Ishikawa (cell line): ENCODE data around the gene CEP41.

Experiments used
- CEBPB ChIP-seq: IDR thresholded peaks from 2 replicates; pipeline ENCODE4 v1.6.1; 2012
- CREB1 ChIP-seq: IDR thresholded peaks from 2 replicates; pipeline ENCODE4 v1.6.1; 2012; ENCODE audit warnings: low read depth
- EGR1 ChIP-seq: IDR thresholded peaks from 2 replicates; pipeline ENCODE4 v1.6.1; 2012
- EP300 ChIP-seq: IDR thresholded peaks from 2 replicates; pipeline ENCODE4 v1.6.1; 2012; ENCODE audit warnings: borderline replicate concordance
- FOXM1 ChIP-seq: IDR thresholded peaks from 2 replicates; pipeline ENCODE4 v1.6.1; 2012; ENCODE audit warnings: low read depth, borderline replicate concordance
- NFIC ChIP-seq: IDR thresholded peaks from 2 replicates; pipeline ENCODE4 v1.6.1; 2012
- RAD21 ChIP-seq: IDR thresholded peaks from 2 replicates; pipeline ENCODE4 v1.6.1; 2012; ENCODE audit warnings: low read depth
- TAF1 ChIP-seq: IDR thresholded peaks from 2 replicates; pipeline ENCODE4 v1.6.1; 2012; ENCODE audit warnings: low read depth, mild to moderate bottlenecking
- TCF12 ChIP-seq: IDR thresholded peaks from 2 replicates; pipeline ENCODE4 v1.6.1; 2012; ENCODE audit warnings: low read depth
- TEAD4 ChIP-seq: IDR thresholded peaks from 2 replicates; pipeline ENCODE4 v1.6.1; 2012
- YY1 ChIP-seq: IDR thresholded peaks from 2 replicates; pipeline ENCODE4 v1.6.1; 2012; ENCODE audit warnings: low read depth
- ZBTB7A ChIP-seq: IDR thresholded peaks from 2 replicates; pipeline ENCODE4 v1.6.1; 2012; ENCODE audit warnings: low read depth
- TF ChIP-seq, protein P1 (sequence below): IDR thresholded peaks from 2 replicates; pipeline ENCODE4 v1.6.1; 2012
- TF ChIP-seq, protein P2 (sequence below): IDR thresholded peaks from 2 replicates; pipeline ENCODE4 v1.6.1; 2012; ENCODE audit warnings: low read depth, mild to moderate bottlenecking
- TF ChIP-seq, protein P3 (sequence below): IDR thresholded peaks from 2 replicates; pipeline ENCODE4 v1.6.1; 2012

Gene CEP41

DNA sequence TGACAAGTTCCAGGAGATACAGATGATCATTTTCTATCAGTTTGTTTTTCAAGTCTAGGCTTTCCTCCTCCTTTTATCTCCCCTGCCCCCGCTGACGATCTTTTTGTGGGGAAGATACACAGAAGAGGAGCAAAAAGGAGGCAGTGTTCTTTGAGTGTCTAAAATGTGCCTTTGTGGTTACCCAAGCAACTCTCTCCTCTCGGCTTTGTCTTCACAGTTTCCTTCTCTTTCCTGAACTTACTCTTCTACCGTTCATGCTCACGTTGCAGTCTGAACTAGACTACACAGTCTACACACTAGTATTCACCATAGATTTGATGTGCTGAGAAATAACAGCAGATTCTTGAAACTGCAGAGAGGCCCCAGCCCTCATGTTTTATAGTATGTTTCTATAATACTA, 23.6 kb downstream of the CEP41 start:
- TF ChIP-seq, protein P1, sequence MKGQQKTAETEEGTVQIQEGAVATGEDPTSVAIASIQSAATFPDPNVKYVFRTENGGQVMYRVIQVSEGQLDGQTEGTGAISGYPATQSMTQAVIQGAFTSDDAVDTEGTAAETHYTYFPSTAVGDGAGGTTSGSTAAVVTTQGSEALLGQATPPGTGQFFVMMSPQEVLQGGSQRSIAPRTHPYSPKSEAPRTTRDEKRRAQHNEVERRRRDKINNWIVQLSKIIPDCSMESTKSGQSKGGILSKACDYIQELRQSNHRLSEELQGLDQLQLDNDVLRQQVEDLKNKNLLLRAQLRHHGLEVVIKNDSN: no peak
- TF ChIP-seq NFIC (no peak), CREB1 (no peak), RAD21 (no peak), ZBTB7A (no peak), TEAD4 (no peak), EGR1 (no peak), FOXM1 (no peak), YY1 (no peak), EP300 (no peak), CEBPB (no peak), TAF1 (no peak), TCF12 (no peak)
- TF ChIP-seq, protein P2, sequence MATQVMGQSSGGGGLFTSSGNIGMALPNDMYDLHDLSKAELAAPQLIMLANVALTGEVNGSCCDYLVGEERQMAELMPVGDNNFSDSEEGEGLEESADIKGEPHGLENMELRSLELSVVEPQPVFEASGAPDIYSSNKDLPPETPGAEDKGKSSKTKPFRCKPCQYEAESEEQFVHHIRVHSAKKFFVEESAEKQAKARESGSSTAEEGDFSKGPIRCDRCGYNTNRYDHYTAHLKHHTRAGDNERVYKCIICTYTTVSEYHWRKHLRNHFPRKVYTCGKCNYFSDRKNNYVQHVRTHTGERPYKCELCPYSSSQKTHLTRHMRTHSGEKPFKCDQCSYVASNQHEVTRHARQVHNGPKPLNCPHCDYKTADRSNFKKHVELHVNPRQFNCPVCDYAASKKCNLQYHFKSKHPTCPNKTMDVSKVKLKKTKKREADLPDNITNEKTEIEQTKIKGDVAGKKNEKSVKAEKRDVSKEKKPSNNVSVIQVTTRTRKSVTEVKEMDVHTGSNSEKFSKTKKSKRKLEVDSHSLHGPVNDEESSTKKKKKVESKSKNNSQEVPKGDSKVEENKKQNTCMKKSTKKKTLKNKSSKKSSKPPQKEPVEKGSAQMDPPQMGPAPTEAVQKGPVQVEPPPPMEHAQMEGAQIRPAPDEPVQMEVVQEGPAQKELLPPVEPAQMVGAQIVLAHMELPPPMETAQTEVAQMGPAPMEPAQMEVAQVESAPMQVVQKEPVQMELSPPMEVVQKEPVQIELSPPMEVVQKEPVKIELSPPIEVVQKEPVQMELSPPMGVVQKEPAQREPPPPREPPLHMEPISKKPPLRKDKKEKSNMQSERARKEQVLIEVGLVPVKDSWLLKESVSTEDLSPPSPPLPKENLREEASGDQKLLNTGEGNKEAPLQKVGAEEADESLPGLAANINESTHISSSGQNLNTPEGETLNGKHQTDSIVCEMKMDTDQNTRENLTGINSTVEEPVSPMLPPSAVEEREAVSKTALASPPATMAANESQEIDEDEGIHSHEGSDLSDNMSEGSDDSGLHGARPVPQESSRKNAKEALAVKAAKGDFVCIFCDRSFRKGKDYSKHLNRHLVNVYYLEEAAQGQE: no peak
- TF ChIP-seq, protein P3, sequence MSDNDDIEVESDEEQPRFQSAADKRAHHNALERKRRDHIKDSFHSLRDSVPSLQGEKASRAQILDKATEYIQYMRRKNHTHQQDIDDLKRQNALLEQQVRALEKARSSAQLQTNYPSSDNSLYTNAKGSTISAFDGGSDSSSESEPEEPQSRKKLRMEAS: no peak

DNA sequence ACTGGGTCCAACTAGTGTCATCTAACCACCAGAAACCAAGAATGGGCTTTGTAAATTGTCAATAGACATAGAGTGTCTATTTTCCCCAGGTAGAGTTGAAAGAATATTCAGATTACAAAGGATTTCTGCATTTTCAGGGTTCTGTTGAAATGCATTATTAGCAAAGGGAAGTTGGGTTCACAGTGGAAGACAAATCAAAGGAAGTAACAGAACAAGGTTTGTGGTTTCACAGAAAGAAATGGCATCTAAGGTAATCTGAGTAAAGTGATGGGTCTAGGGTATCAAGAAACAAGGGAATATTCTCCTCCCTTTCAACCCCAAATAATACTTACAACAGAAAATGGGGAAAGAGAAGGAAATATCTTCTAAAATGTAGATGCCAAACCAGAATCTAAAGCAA, 25.8 kb downstream of the CEP41 start:
- no peak for TF ChIP-seq EP300
- no peak for TF ChIP-seq RAD21
- no peak for TF ChIP-seq FOXM1
- TF ChIP-seq, protein P1: no peak
- no peak for TF ChIP-seq ZBTB7A
- TF ChIP-seq CEBPB: no peak
- TF ChIP-seq NFIC: no peak
- no peak for TF ChIP-seq YY1
- TF ChIP-seq TCF12: no peak
- TF ChIP-seq, protein P2: no peak
- TF ChIP-seq CREB1: no peak
- TF ChIP-seq, protein P3: no peak
- TF ChIP-seq EGR1: no peak
- no peak for TF ChIP-seq TAF1
- no peak for TF ChIP-seq TEAD4

DNA sequence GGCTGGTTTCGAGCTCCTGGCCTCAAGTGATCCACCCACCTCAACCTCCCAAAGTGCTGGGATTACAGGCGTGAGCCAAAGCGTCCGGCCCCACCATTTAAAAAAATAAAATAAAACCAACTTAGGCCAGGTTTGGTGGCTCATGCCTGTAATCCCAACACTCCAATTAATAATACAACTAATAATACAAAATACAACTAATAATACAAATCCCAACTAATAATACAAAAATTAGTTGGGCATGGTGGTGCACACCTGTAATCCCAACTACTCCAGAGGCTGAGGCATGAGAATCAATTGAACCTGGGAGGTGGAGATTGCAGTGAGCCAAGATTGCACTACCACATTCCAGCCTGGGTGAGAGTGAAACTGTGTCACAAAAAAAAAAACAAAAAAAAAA, 27.6 kb downstream of the CEP41 start:
- TF ChIP-seq RAD21 (no peak), YY1 (no peak), EP300 (no peak), TAF1 (no peak), ZBTB7A (no peak), TCF12 (no peak), CREB1 (no peak)
- TF ChIP-seq, protein P2: no peak

DNA sequence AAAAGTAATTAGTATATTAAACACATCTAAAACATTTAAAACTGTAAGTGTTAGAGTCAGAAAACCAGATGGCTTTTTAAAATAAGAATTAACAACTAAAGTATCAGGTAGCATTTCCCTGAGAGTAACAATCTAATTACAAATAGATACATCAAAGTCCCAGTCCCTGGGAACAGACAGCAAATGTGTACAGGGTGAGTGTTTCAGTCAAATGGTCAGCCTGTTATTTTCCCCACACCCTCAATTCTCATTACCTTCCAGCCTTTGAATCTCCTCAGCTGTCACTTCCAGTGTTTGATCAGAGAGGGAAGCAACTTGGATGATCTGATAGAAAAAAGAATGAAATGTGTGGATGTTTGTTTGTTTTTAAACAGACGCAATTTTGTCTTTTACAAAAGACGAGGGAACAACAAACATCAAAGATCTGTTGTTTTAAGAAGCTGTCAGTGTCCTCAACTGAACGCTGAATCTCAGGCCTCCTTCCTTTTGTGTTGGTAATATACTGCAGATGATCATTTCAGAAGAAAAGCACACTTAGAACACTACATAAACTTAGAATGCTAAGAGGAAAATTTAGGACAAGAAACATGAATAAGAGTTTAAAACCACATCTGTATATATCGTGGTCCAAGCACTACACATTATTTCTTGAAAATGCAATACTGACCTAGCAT, 29.8 kb downstream of the CEP41 start:
- TF ChIP-seq RAD21 (no peak), NFIC (no peak), TCF12 (no peak), EGR1 (no peak)
- TF ChIP-seq, protein P3: no peak

DNA sequence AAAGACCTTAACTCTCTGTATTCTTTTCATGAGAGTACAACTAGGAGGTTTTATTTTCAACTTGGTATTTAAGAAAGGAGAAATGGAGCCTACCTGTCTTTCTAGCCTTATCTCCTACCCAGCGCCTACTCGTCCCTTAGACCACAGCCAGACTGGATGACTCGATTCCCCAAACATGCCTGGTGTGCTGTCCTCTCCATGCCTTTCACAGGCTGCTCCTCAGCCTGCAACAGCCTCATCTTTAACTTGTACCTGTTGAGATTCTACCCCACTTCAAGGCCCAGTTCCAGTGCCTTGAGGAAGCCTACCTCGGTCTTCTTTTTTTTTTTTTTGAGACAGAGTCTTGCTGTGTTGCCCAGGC, 31.1 kb downstream of the CEP41 start:
- TF ChIP-seq NFIC: no peak
- TF ChIP-seq CEBPB: no peak
- no peak for TF ChIP-seq EP300
- TF ChIP-seq, protein P3: no peak
- TF ChIP-seq, protein P1: no peak
- TF ChIP-seq TEAD4: no peak
- no peak for TF ChIP-seq CREB1
- TF ChIP-seq TAF1: no peak
- no peak for TF ChIP-seq ZBTB7A
- TF ChIP-seq FOXM1: no peak
- no peak for TF ChIP-seq RAD21
